ENCODE measurements around the gene PRR16.
"Not testable (repeated sequence)": the region's sequence is repeated elsewhere in the genome, so short reads cannot be mapped to it uniquely, and the experiment has no call there.

The PRR16 gene

DNA sequence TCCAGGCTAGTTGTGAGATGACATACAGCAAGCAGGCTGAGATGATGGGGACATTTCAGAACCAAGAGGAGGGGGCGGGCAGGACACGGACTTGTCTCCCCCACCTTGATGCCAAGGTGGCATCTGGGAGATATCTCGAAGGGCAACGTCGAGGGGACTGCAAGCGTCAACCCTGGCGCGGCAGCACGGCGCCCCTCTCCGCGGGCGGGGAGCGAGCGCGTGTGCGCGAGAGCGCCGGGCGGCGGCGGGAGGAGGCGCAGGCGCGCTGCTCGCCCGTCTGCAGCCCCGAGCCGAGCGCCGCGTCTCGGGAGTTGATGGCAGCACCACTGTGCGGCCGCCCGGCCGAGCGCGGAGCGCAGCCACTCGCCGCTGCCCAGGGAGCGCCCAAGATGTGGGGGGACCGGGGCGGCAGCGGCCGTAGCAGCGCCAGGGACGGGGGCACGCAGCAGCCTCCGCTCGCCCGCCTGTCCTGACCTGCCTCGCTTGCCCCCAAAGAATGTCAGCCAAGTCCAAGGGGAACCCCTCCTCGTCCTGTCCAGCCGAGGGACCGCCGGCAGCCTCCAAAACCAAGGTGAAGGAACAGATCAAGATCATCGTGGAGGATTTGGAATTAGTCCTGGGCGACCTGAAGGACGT is at the start of gene PRR16:
Gene PRR16 (plus strand): TSS at position 310 of the 636 bp plus-strand sequence.
- peak; percentile 4 for DNase-seq

DNA sequence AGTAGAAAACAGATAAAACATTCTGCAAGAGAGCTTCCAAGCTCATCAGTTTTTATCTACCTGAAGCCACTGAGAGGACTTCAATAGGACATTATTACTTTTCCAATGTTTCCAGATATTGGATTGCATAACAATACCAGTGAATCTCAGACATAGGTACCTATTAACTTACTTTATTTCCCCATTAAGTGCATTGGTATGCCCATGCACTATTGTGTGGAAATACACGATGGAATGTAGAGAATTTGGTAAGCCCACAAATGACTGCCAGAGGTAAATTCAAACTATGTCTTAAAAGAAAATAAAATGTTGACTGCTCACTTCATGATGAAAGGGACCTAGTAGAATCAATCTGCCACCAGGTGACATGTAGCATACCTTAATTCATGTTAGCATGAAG is 48.1 kb upstream of the PRR16 start:
- no peak for DNase-seq

DNA sequence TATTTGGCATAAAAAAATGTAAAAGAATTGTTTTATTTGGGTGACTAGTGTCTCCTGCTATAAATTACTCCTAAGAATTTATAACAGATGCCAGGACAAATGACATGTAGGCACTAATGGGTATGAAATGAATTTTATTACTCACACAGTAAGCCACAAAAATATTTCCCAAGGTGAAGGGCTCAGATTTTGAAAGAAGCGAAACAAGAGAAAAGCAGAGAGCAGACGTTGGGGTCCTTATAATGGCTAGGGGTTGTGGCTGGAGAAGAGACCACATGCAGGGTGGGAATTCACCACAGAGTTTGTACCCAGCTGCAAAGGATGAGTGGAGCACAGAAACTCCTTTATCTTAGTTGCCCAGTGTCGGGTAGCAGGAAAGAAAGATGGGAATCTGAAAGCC is 45.0 kb upstream of the PRR16 start:
- DNase-seq: no peak

DNA sequence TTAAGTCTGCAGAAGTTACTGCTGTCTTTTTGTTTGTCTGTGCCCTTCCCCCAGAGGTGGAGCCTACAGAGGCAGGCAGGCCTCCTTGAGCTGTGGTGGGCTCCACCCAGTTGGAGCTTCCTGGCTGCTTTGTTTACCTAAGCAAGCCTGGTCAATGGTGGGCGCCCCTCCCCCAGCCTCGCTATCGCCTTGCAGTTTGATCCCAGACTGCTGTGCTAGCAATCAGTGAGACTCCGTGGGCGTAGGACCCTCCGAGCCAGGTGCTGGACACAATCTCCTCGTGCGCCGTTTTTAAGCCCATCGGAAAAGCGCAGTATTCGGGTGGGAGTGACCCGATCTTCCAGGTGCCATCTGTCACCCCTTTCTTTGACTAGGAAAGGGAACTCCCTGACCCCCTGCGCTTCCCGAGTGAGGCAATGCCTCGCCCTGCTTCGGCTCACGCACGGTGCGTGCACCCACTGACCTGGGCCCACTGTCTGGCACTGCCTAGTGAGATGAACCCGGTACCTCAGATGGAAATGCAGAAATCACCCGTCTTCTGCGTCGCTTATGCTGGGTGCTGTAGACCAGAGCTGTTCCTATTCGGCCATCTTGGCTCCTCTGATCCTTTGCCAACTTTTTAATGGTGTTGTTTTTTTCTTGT is 37.3 kb upstream of the PRR16 start:
- not testable (repeated sequence) for DNase-seq

DNA sequence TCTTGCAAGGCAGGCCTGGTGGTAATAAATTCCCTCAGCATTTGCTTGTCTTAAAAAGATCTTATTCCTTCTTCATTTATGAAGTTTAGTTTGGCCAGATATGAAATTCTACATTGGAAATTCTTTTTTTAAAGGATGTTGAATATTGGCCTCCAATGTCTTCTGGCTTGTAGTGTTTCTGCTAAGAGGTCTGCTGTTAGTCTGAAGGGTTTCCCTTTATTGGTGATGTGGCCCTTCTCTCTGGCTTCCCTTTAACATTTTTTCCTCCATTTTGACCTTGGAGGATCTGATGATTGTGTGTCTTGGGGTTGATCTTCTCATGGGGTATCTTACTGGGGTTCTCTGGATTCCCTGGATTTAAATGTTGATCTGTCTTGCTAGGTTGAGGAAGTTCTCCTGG is 33.5 kb upstream of the PRR16 start:
- DNase-seq: no peak

DNA sequence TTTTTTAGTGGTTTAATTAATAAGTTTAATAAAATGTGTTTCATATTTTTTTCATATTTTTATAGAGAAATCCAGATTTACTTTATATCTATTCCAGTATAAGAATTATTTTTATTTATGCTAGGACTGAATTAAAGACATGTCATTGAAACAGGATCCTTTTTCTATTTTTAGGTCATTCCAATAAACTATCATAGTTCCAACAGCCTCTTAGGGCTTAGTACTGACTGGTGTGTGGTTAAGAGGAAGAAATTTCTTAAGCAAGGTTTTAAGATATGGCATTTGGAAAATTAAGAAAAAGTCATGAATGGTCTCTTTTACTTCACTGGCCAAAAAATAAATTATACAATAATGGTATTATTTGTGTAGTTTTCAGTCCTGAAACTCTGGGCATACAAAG is 31.2 kb upstream of the PRR16 start:
- DNase-seq: no peak

DNA sequence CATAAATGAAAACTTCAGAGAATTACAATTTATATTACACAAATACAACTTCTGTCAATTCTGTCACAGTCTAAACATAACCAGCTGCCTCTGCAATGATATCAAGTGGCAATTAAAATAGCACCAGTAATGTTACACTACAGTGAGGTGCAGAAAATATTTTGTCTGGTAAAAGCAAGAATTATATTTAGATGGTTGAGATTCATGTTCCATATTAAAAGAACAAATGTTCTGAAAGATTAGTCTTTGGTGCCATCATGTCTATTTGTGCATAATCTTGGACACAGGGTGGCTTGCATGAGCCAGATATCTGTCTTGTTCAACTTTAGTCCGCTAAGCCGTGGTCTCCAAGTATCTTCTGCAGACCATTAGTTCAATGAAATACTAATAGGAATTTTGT is 29.0 kb upstream of the PRR16 start:
- DNase-seq: no peak

DNA sequence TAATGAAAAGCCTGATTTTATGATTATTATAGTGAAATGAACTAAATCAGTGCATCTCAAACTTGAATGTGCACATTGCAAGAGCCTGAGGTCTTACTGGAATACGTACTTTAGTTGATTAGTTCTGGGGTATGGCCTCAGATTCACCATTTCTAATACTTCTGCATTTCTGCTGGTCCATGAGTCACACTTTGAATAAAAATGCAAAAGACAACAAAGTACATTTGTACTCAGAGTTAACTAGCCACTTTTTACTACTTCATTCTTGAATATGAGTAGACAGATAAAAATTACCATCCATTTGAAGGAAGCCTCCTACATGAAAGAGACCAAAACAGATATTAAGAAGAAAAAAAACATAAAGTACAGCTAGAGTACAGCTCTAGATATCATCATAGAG is 27.1 kb upstream of the PRR16 start:
- DNase-seq: no peak

DNA sequence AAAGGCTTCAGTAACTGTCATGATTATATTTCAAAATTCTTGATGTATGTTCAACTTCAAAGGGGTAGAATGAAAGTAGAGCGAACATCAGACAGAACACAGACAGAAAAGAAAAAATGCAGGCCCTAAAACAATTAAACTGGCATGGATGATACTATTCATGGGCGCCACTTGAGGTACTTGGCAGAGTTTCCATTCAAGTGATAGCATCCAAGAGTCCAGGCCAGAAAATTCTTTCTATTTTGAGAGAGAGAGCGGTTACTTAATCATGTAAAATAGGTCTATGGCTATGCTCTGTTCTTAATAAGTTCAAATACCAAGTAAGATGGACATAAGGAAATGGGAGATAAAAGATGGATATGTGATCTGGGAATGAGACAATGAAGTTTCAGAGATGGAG is 21.4 kb upstream of the PRR16 start:
- DNase-seq: no peak

DNA sequence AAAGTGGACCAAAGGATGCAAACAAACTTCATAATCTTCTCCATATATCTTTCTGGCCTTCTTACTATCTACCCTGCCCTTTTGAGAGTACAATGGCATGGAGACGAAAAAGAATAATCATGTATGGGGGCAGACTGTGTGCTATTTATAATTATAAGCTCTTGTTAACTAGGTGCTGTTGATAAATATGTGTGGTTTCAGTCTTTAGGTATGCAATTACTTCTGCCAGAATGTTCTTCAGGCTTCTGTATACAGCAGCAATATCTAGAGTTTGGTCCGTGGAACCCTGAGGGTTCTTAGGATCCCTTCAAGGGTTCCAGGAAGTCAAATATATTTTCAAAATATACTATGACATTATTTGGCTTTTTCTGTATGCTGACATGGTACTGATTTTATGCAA is 20.5 kb upstream of the PRR16 start:
- no peak for DNase-seq

DNA sequence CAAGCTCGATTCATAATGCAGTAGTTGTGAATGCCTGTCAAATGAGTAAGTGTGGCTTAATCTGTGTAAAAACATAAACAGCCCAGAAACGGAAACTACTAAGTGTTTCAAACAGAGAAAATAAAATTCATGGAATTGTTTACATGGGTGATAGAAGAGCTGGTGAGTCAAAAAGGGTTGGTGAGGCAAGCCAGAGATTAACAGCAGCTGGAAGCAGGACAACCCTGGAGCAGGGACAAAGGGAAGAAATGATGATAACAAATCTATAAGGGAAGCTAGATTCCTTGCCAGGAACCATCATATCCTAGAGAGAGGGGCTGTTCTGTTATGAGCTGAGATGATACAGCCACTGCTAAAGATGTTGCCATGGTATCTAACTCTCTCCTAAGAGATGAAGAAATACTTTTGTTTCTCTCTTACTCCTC is 18.0 kb upstream of the PRR16 start:
- no peak for DNase-seq

DNA sequence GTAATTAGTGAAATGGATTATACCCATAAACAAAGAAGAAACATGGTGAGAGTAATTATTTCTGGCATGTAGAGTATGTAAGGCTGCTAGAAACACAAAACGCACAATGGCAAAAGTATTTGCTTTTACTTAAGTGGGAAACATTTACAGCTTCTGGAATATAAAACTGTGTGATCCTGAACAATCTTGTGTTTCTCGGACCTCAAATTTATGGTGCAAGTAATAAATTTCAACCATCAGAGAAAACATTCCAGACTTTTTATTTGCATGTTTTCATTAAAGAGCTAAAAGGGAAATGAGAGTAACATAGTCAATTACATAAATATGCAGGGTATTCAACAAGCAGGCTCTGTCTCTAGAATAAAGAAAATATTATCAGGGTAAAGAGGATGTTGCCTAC is 17.2 kb upstream of the PRR16 start:
- no peak for DNase-seq

DNA sequence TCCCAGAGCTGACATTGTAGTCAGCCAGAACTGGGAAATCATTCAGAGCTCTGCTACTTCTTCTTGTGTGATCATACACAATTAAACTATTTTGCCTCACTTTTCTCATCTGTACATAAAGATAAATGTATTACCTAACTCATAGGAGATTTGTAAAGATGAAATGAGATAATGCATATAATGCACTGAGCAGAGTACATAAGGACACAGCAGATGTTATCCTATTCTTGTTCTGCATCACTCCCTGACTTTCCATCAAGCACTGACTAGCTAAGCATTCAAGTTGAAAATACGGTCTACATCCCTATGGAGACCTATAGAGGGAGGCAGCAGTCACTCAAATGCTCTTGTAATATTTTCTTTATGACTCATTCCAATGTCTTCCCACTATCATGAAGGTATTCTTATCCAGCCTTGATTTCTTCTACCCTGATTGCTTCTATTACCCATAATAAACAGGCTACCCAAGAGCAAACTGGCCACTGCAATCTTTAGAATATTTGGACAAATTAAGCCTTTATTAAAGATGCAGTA is 16.3 kb upstream of the PRR16 start:
- no peak for DNase-seq

DNA sequence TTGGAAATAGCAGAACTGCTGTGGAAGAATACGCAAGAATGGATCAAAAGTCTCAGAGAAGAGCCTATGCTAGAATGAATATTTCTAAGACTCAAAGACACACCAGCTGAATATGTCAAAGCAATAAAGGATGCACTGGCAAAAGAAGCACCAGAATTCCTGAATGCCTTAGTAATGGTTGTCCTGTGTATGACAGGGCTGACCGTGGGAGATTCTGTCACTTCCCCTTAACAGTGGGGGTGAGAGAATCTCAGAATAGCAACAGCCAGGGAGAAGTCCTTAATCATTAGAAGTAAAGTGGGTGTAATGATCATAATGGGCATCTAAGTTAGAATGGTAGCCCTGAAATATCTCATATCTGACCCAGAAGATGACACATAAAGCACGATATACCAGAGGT is 14.6 kb upstream of the PRR16 start:
- no peak for DNase-seq

DNA sequence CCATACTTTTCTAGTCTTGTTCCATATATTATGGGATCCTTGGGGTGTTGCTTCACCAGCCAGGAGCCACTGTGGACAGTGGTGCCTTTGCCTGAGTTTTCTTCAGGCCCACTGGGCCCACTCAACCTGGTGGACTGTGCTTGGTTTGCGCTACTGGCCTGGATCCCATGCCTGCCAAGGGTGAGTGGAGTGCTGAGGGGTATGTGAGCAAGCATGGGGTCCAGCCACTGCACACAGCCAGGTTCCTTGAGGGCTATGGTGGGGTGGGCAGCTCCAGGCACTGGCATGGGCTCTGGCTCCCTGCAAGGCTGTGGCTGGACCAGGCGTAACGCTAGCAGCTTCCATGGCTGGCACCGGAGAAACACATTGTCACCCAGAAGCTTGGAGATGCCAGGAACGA is 13.2 kb upstream of the PRR16 start:
- no peak for DNase-seq

DNA sequence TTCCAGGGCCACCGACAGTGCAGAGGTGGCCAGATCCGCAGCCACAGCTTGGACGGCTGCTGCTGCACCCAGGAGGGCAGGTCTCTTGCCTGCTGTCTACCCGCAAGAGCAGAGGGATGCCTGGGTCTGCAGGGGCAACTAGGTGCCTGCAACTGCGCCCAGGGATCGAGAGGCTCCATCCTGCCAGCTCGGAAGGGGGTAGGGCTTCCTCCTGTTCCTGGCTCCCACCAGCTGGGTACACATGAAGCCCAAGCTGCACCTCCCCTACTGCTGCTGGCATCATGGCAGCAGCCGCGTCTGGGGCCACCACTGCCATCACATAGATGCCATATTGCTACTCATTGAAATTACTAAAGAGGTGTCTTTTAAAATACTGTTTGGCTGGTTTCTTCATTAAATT is 12.7 kb upstream of the PRR16 start:
- DNase-seq: no peak

DNA sequence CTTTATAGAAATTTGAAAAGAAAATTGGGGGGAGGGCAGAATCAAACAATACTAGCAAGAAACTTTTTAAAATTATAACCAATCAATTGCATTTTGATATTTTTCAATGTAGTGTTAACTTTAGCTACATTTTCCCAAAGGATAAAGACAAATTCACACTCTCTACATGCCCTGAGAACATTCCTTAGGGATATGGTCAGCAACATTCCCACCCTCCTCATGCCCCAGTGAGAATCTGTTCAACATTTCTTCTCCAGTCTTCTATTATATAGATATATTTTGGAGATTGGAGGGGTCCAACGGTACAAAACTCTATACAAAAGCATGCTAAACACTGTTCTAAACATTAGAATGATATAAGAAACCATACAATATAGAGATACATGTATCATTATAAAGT is 11.6 kb upstream of the PRR16 start:
- no peak for DNase-seq

DNA sequence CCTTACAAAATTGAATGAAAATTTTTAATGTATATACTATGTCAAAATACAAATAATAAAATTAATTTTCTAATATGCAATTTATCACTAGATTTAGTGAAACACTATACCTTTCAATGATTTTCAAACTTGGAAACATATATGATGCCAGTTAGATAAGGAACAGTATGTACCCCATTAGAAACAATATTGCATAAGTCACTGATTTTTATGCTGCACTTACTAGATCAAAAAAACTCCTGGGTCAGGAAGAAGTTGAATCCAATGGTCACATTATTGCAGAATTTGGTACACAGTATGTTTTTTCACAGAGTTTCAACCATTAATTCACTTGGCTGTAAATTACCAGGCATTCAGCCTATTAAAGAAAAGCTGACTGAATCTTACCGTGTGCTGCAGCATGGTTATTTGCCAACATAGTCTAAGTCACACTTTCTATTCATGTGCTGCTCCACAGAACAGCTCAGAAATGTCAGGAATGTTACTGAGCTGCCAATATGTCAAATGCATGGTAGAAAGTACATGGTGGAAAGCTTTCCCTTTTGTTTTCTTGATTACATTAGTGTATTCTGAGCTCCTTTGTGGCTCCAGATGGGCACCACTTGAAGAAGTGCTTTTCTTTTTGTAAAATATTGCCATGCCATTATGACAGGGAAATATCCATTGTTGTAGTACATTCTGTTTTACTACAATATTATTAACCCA is 9.9 kb upstream of the PRR16 start:
- no peak for DNase-seq

DNA sequence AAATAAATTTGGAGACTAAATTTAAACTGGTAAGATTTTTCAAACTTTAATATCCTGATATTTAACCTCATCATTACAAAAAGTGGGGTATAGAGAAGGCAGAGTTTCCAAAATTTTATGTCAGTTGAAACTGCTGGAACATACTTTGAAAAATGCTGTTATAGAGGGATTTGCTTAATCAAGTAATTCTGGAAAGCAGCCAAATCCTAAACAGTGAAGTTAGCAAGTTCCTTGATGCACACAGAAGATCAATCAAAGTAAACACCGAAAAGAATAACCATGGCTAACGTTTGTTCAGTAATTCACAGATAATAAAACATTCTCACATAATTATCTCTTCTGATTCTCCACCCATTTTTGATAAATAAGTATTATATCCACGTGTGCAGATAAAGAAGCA is 8.1 kb upstream of the PRR16 start:
- DNase-seq: no peak

DNA sequence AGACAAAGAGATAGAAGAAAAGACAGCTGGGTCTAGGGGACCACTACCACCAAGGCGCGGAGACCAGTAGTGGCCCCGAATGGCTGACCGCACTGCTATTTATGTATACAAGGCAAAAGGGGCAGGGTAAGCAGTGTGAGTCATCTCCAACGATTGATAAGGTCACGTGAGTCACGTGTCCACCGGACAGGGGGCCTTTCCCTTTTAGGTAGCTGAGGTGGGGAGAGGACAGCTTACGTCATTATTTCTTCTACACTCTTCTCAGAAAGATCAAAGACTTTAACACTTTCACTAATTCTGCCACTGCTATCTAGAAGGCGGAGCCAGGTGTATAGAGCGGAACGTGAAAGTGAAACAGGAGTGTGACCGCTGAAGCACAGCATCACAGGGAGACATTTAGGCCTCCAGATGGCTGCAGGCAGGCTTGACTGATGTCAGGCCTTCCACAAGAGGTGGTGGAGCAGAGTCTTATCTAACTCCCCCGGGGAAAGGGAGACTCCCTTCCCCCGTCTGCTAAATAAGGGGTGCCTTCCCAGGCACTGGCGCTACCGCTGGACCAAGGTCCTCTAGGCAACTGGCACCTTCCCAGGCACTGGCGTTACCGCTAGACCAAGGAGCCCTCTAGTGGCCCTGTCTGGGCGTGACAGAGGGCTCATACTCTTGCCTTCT is 6.1 kb upstream of the PRR16 start:
- DNase-seq: no peak

DNA sequence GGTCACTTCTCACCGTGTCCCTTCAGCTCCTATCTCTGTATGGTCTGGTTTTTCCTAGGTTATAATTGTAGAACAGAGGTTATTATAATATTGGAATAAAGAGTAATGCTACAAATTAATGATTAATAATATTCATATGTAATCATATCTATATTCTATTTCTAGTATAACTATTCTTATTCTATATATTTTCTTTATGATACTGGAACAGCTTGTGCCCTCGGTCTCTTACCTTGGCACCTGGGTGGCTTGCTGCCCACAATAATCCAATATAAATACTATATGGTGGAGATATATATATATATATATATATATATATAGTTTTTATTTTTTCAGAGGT is 5.6 kb upstream of the PRR16 start:
- not testable (repeated sequence) for DNase-seq

DNA sequence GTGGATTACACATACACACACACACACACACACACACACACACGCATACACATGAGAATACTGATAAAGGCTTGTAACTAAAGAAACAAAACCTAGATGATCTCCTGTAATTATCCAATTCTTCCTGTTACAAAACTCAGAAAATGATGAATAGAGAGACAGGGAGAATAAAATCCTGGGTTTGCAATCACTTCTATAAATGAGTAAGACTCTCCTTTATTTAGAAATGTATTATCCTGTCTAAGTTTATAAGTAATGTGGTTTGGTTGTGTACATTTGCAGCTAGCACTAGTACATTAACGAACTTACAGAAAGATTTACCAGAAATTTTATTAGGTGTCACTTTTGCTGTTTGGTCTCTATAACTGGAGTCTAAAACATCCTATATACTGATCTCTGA is 2.8 kb upstream of the PRR16 start:
- no peak for DNase-seq

DNA sequence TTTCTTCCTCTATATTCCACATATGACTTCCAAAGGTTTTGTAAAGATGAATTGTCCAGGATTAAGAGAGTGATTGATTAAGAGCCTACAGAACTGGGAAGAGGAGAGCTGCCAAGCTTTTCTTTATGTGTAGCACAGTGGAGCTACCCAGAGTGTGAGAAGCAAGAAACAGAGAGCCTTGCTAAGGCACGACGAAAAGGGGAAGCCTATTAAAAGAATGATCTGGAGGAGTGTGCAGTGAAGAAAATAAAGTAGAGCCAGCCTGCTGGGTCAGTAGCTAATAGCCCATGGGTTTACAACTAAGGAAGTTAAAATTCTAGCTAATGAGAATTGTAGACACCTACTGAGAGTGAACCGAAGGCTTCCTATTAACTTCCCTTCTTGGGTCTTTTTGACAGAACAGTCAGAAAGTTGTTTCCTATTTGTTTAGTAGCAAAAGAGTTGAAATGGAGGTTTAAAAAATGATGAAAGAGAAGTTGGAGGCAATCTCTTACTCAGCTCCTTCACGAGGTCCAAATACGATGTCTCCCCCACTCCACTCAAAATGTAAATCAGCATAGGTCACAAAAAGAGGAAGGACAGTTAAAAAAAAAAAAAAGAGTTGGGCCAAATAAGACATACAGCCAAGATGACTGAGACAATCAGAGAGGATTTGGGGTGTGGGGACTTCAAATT is 957 bp upstream of the PRR16 start:
- DNase-seq: no peak

All from NCI-H1694 treated with DMSO at 0.1 percent for 48 hours (cell line).